ENCODE data around the gene FGL2. TPM values are rescaled to one million over a fixed set of nuclear protein-coding genes. Genes with fewer than 3 reads are reported as not detected.

The FGL2 gene
- total RNA-seq, 4 donors from 2014 or later = 1.4 to 23.3 (median 9.2) TPM

GRCh38 chr7:77197141-77197540 is 2.5 kb downstream of the FGL2 start:
- WGBS, 2 donors = 69 to 83% methylated on average over 4 of the region's 4 CpGs
- peaks cover 0 to 14% (median 0%) of the 10 kb centered on the region in 3 donors for H3K4me1 ChIP-seq
- intact Hi-C loops (cut with DNase I) = no loop called here
- no peaks in the 10 kb centered on the region for H3K36me3 ChIP-seq
- H3K27me3 ChIP-seq = no peaks in the 10 kb centered on the region
- no peaks in the 10 kb centered on the region for H3K9me3 ChIP-seq
- DNase-seq = no peak
- H3K27ac ChIP-seq = peak overlapping the region in 2 of 4 donors; percentile 69 to 78
- TF ChIP-seq POLR2A (IDR thresholded peaks at IDR 0.05) (no peak), CTCF (IDR thresholded peaks at IDR 0.05) (no peak)
- peak overlapping the region in 3 of 4 donors; percentile 13 to 63 (median 48) for H3K4me3 ChIP-seq

- Histone ChIP-seq H3K9me3 (no peaks in the 10 kb centered on the region), H3K36me3 (no peaks in the 10 kb centered on the region), H3K27me3 (no peaks in the 10 kb centered on the region), H3K4me3 (no peak overlapping the region), H3K27ac (no peak overlapping the region), H3K4me1 (peaks cover 0 to 6% (median 3%) of the 10 kb centered on the region in 3 donors)
- 87% methylated on average over 4 of the region's 4 CpGs for WGBS, 2 donors
- DNase-seq = no peak
- intact Hi-C loops (cut with DNase I) = no loop called here
- TF ChIP-seq POLR2A (IDR thresholded peaks at IDR 0.05) = no peak
- no peak for TF ChIP-seq CTCF (IDR thresholded peaks at IDR 0.05)
Measured at GRCh38 chr7:77188731-77189437, 10.7 kb downstream of the FGL2 start.

- intact Hi-C loops (cut with DNase I) = no loop called here
- Histone ChIP-seq H3K4me3 (no peak overlapping the region), H3K36me3 (no peaks in the 10 kb centered on the region), H3K27me3 (no peaks in the 10 kb centered on the region), H3K9me3 (no peaks in the 10 kb centered on the region), H3K4me1 (peaks cover 0 to 6% (median 3%) of the 10 kb centered on the region in 3 donors), H3K27ac (no peak overlapping the region)
- no peak for DNase-seq
- TF ChIP-seq CTCF (IDR thresholded peaks at IDR 0.05) = no peak
- TF ChIP-seq POLR2A (IDR thresholded peaks at IDR 0.05) = no peak
- 84 to 85% methylated on average over 2 of the region's 2 CpGs for WGBS, 2 donors
Measured at GRCh38 chr7:77185866-77186265, 13.8 kb downstream of the FGL2 start.

GRCh38 chr7:77184990-77185389 is 14.6 kb downstream of the FGL2 start:
- H3K27ac ChIP-seq = peak overlapping the region in 1 of 4 donors; percentile 26
- TF ChIP-seq CTCF (IDR thresholded peaks at IDR 0.05) (no peak), POLR2A (IDR thresholded peaks at IDR 0.05) (no peak)
- 71 to 75% methylated on average over 3 of the region's 3 CpGs for WGBS, 2 donors

GRCh38 chr7:77184463-77184862 is 15.2 kb downstream of the FGL2 start:
- intact Hi-C loops (cut with DNase I) = no loop called here
- peak overlapping the region in 1 of 4 donors; percentile 26 for H3K27ac ChIP-seq

More at GRCh38 chr7:77184990-77185389, 14.6 kb downstream of the FGL2 start:
- peaks cover 0 to 6% (median 3%) of the 10 kb centered on the region in 3 donors for H3K4me1 ChIP-seq
- H3K36me3 ChIP-seq = no peaks in the 10 kb centered on the region
- H3K4me3 ChIP-seq = no peak overlapping the region
- H3K9me3 ChIP-seq = no peaks in the 10 kb centered on the region
- no peak for DNase-seq
- no peaks in the 10 kb centered on the region for H3K27me3 ChIP-seq
- intact Hi-C loops (cut with DNase I) = no loop called here

More at GRCh38 chr7:77184463-77184862, 15.2 kb downstream of the FGL2 start:
- Histone ChIP-seq H3K4me1 (peaks cover 0 to 6% (median 3%) of the 10 kb centered on the region in 3 donors), H3K4me3 (no peak overlapping the region), H3K27me3 (no peaks in the 10 kb centered on the region), H3K9me3 (no peaks in the 10 kb centered on the region), H3K36me3 (no peaks in the 10 kb centered on the region)
- no peak for DNase-seq
- TF ChIP-seq POLR2A (IDR thresholded peaks at IDR 0.05) (no peak), CTCF (IDR thresholded peaks at IDR 0.05) (no peak)

Data from esophagus squamous epithelium (tissue), 5 donors.